Spleen (tissue), 7 donors: ENCODE data around the gene CDK19.

ENCODE experiments used
- POLR2AphosphoS5 ChIP-seq, 3 donors: sonication (generic); formaldehyde crosslinking; IDR thresholded peaks; one replicate each; pipeline ENCODE4 v1.5.1; 2017; ENCODE audit warnings: antibody characterized with exemption in 3 of 3
- TF ChIP-seq, protein P1 (sequence below), 11 experiments: fragments of 200-600 bp in 7 of 11; fragments of 450-650 bp in 4 of 11; sonication (generic) in 4 of 11; IDR thresholded peaks in 8 of 11; conservative IDR thresholded peaks in 3 of 11; 1 replicate in 7 of 11; 2 replicates in 4 of 11; pipeline versions ENCODE4 v1.4.0 to v1.8.0; 2016 to 2021; ENCODE audit warnings: antibody characterized with exemption in 11 of 11, inconsistent platforms in 4 of 11, mild to moderate bottlenecking in 1 of 11
- donor health status: DM: no; HTN: no; CAD: no; lungs with moderate emphysema.
- donor health status: DM: no; HTN: no; CAD: no.
- donor health status: DM: no; HTN: no; CAD: no.

- TF ChIP-seq, protein P1, sequence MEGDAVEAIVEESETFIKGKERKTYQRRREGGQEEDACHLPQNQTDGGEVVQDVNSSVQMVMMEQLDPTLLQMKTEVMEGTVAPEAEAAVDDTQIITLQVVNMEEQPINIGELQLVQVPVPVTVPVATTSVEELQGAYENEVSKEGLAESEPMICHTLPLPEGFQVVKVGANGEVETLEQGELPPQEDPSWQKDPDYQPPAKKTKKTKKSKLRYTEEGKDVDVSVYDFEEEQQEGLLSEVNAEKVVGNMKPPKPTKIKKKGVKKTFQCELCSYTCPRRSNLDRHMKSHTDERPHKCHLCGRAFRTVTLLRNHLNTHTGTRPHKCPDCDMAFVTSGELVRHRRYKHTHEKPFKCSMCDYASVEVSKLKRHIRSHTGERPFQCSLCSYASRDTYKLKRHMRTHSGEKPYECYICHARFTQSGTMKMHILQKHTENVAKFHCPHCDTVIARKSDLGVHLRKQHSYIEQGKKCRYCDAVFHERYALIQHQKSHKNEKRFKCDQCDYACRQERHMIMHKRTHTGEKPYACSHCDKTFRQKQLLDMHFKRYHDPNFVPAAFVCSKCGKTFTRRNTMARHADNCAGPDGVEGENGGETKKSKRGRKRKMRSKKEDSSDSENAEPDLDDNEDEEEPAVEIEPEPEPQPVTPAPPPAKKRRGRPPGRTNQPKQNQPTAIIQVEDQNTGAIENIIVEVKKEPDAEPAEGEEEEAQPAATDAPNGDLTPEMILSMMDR (IDR thresholded peaks at IDR 0.05 in 8 of 11, conservative IDR thresholded peaks at IDR 0.05 in 3 of 11): no peak
- no peak for TF ChIP-seq POLR2AphosphoS5 (IDR thresholded peaks at IDR 0.05)
These were observed 149.7 kb downstream of the CDK19 start for GRCh38 chr6:110665600-110665999.
